ENCODE results near the gene TDRD12.
"Not testable (repeated sequence)": the region's sequence is repeated elsewhere in the genome, so short reads cannot be mapped to it uniquely, and the experiment has no call there.

DNA sequence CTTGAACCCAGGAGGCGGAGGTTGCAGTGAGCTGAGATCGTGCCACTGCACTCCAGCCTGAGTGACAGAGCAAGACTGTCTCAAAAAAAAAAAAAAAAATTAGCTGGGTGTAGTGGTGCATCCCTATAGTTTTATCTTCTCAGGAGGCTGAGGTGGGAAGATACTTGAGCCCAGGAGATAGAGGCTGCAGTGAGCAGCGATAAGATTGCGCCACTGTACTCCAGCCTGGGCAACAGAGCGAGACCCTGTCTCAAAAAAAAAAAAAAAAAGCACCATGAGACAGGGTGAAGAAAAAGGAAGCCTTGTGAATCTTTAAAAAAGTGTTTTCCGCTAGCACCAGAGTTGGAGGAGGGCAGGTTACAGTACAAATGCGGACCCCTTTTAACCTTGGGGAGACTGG is 3.4 kb upstream of the TDRD12 start:
- TF ChIP-seq, protein P1, sequence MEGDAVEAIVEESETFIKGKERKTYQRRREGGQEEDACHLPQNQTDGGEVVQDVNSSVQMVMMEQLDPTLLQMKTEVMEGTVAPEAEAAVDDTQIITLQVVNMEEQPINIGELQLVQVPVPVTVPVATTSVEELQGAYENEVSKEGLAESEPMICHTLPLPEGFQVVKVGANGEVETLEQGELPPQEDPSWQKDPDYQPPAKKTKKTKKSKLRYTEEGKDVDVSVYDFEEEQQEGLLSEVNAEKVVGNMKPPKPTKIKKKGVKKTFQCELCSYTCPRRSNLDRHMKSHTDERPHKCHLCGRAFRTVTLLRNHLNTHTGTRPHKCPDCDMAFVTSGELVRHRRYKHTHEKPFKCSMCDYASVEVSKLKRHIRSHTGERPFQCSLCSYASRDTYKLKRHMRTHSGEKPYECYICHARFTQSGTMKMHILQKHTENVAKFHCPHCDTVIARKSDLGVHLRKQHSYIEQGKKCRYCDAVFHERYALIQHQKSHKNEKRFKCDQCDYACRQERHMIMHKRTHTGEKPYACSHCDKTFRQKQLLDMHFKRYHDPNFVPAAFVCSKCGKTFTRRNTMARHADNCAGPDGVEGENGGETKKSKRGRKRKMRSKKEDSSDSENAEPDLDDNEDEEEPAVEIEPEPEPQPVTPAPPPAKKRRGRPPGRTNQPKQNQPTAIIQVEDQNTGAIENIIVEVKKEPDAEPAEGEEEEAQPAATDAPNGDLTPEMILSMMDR (IDR thresholded peaks at IDR 0.05), result not testable (repeated sequence)
- not testable (repeated sequence) for TF ChIP-seq EP300 (IDR thresholded peaks at IDR 0.05)
